ENCODE results near the gene RUNX1. TPM values are rescaled to one million over a fixed set of nuclear protein-coding genes. Genes with fewer than 3 reads are reported as not detected.
A peak's percentile ranks its signal among the peaks of the same experiment; 100 is the strongest.

The RUNX1 gene
- polyA plus RNA-seq, 3 donors = 6.2 to 49.7 (median 8.7) TPM

- Mint-ChIP-seq H3K4me3 (peak overlapping the region in 1 of 2 donors; percentile 35), H3K9me3 (peaks cover 0 to 2% (median 0%) of the 10 kb centered on the region in 7 donors), H3K36me3 (peaks cover 88 to 92% of the 10 kb centered on the region in 2 donors), H3K27me3 (ENCODE audit: low read depth in 3 of 3) (peaks cover 11 to 17% (median 14%) of the 10 kb centered on the region in 3 donors), H3K4me1 (peaks cover 52% of the 10 kb centered on the region), H3K27ac (peak overlapping the region; percentile 19 to 93 (median 90))
- Histone ChIP-seq H3K36me3 (replicated peaks in 1 of 2; ENCODE audit: control insufficient read depth in 1 of 2, insufficient read depth in 2 of 2, low read length in 2 of 2) (peaks cover 54 to 83% of the 10 kb centered on the region in 2 donors), H3K4me2 (replicated peaks; ENCODE audit: extremely low read depth, low read length, poor library complexity, severe bottlenecking) (no peak overlapping the region), H3K9ac (ENCODE audit: insufficient read depth, low read length, poor library complexity, severe bottlenecking) (no peak overlapping the region), H3K79me2 (ENCODE audit: insufficient read depth, low read length) (peaks cover 80% of the 10 kb centered on the region), H3K9me3 (replicated peaks in 1 of 2; ENCODE audit: control insufficient read depth in 1 of 2, insufficient read depth in 1 of 2, low read length in 2 of 2) (no peaks in the 10 kb centered on the region), H3K27me3 (ENCODE audit: control insufficient read depth in 2 of 2, insufficient read depth in 2 of 2, low read length in 2 of 2) (peaks cover 0 to 3% of the 10 kb centered on the region in 2 donors), H4K20me1 (ENCODE audit: insufficient read depth, low read length) (peaks cover 100% of the 10 kb centered on the region), H2AFZ (ENCODE audit: insufficient read depth, low read depth, low read length, poor library complexity, severe bottlenecking) (no peak overlapping the region), H3K4me3 (replicated peaks in 1 of 3; ENCODE audit: low read depth in 2 of 3, low read length in 3 of 3) (no peak overlapping the region), H3K27ac (ENCODE audit: low read depth in 1 of 2, low read length in 2 of 2) (no peak overlapping the region), H3K4me1 (ENCODE audit: control insufficient read depth in 1 of 2, insufficient read depth in 2 of 2, low read length in 2 of 2) (peaks cover 38 to 39% of the 10 kb centered on the region in 2 donors)
- TF ChIP-seq CTCF (IDR thresholded peaks at IDR 0.05) = no peak
- intact Hi-C loops (cut with micrococcal nuclease) = loop anchor here in 1 of 2 donors (5.0 kb wide), 2 partner anchors 57 to 117 kb away; no protein-coding TSS in a partner anchor
- WGBS (ENCODE audit: insufficient coverage) = 95% methylated on average over 7 of the region's 8 CpGs
- DNase-seq = no peak
Measured at GRCh38 chr21:34864370-34865149, 184.5 kb downstream of the RUNX1 start.

GRCh38 chr21:34862951-34863350, 186.2 kb downstream of the RUNX1 start:
- H3K4me1 Mint-ChIP-seq = peaks cover 41% of the 10 kb centered on the region
- no peaks in the 10 kb centered on the region for H3K9me3 ChIP-seq (replicated peaks in 1 of 2; ENCODE audit: control insufficient read depth in 1 of 2, insufficient read depth in 1 of 2, low read length in 2 of 2)
- H3K4me3 Mint-ChIP-seq = no peak overlapping the region
- no peak for TF ChIP-seq CTCF (IDR thresholded peaks at IDR 0.05)
- intact Hi-C loops (cut with micrococcal nuclease) = no loop called here
- no peak overlapping the region for H3K4me3 ChIP-seq (replicated peaks in 1 of 3; ENCODE audit: low read depth in 2 of 3, low read length in 3 of 3)
- H3K27me3 Mint-ChIP-seq (ENCODE audit: low read depth in 3 of 3) = peaks cover 10 to 15% (median 11%) of the 10 kb centered on the region in 3 donors
- H3K4me2 ChIP-seq (replicated peaks; ENCODE audit: extremely low read depth, low read length, poor library complexity, severe bottlenecking) = no peak overlapping the region
- peaks cover 100% of the 10 kb centered on the region for H4K20me1 ChIP-seq (ENCODE audit: insufficient read depth, low read length)
- H3K27me3 ChIP-seq (ENCODE audit: control insufficient read depth in 2 of 2, insufficient read depth in 2 of 2, low read length in 2 of 2) = peaks cover 0 to 3% of the 10 kb centered on the region in 2 donors
- no peak overlapping the region for H3K27ac ChIP-seq (ENCODE audit: low read depth in 1 of 2, low read length in 2 of 2)
- H3K36me3 Mint-ChIP-seq = peaks cover 88 to 92% of the 10 kb centered on the region in 2 donors
- 100% methylated on average over 2 of the region's 3 CpGs for WGBS (ENCODE audit: insufficient coverage)
- H3K9ac ChIP-seq (ENCODE audit: insufficient read depth, low read length, poor library complexity, severe bottlenecking) = no peak overlapping the region
- peaks cover 79% of the 10 kb centered on the region for H3K79me2 ChIP-seq (ENCODE audit: insufficient read depth, low read length)
- H2AFZ ChIP-seq (ENCODE audit: insufficient read depth, low read depth, low read length, poor library complexity, severe bottlenecking) = no peak overlapping the region
- peaks cover 55 to 83% of the 10 kb centered on the region in 2 donors for H3K36me3 ChIP-seq (replicated peaks in 1 of 2; ENCODE audit: control insufficient read depth in 1 of 2, insufficient read depth in 2 of 2, low read length in 2 of 2)
- peaks cover 0 to 2% (median 0%) of the 10 kb centered on the region in 7 donors for H3K9me3 Mint-ChIP-seq
- DNase-seq = no peak
- peaks cover 37% of the 10 kb centered on the region in 2 donors for H3K4me1 ChIP-seq (ENCODE audit: control insufficient read depth in 1 of 2, insufficient read depth in 2 of 2, low read length in 2 of 2)
- no peak overlapping the region for H3K27ac Mint-ChIP-seq
